ENCODE results near the gene KIAA1671. TPM values are rescaled to one million over a fixed set of nuclear protein-coding genes. Genes with fewer than 3 reads are reported as not detected.
"Not testable (repeated sequence)": the region's sequence is repeated elsewhere in the genome, so short reads cannot be mapped to it uniquely, and the experiment has no call there.

KIAA1671 gene
- total RNA-seq: 11.0 and 11.3 TPM in 2 replicates

DNA sequence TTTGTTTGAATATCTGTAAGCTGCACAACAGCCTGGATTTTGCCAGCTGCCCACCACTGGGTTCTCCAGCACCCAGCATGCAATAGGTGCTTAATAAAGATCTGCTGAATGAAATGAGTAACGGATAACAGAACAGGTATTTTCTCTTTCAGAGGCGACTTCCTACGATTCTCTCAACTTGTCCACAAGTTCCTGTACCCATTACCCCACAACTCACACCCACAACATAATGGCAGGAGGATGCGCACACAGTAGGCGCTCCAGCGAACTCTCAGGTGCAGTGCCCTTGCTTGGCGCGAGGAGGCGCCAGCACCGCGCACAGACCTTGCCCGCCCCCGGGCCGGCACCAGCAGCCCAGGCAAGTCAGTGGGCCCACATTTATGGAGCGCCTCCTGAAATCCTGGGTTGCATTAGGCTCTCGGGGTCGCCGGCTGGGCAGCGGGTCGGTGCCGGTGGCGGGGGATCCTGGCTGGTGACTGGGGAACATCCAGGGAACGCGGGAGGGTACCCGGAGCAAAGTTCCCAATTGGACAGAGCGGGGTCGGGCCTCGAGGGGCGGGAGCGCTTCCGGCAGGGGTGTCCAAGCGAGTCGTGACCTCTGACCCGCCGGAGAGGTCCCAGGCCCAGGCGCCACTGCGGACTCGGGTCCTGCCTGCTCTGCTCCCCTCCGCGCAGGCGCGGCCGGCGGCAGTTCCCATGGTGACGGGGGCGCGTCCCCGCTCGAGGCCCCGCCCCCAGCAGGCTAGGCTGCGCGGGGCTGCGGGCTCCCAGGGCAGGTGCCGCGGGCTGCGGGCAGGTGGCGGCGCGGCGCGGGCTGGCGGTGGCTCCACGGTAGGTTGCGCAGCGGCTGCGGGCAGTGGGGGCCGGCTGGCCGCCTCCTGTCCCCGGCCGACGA, at the start of gene KIAA1671:
Gene KIAA1671 (plus strand): TSS at position 775 of the 895 bp plus-strand sequence. CDS start 75,284 bp downstream, outside the sequence.
- intact Hi-C loops (cut with micrococcal nuclease): loop anchor here (1.0 to 2.0 kb wide), 2 partner anchors 43 to 96 kb away; no protein-coding TSS in a partner anchor

DNA sequence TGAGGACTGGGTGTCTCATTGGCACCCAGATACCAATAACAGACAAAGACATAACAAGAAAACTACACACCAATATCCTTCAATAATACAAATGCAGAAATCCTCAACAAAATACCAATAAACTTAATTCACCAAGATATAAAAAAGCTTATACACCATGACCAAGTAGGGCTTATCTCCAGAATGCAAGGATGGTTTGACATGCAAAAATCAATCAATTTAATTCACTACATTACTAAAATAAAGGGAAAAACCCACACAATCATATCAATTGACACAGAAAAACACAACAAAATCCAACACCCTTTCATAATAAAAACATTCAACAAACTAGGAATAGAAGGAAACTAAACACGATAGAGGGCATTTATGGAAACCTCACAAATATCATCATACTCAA, 46.6 kb upstream of the KIAA1671 start:
- intact Hi-C loops (cut with micrococcal nuclease): no loop called here

DNA sequence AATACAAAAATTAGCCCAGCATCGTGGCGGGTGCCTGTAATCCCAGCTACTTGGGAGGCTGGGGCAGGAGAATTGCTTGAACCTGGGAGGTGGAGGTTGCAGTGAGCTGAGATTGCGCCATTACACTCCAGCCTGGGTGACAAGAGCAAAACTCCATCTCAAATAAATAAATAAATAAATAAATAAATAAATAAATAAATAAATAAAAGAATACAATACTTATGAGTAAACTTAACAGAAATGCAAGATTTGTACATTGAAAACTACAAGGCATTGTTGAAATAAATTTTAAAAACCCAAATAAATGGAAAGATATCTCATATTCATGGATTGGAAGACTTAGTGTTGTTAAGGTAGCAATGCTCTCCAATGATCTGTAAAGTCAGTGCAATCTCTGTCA, 45.4 kb upstream of the KIAA1671 start:
- intact Hi-C loops (cut with micrococcal nuclease): not testable (repeated sequence)

GRCh38 chr22:24920029-24920428, 32.5 kb upstream of the KIAA1671 start:
- intact Hi-C loops (cut with micrococcal nuclease): no loop called here

GRCh38 chr22:24925586-24926427, 26.7 kb upstream of the KIAA1671 start:
- intact Hi-C loops (cut with micrococcal nuclease): no loop called here

- intact Hi-C loops (cut with micrococcal nuclease): no loop called here
Measured at GRCh38 chr22:24926428-24926725, 26.1 kb upstream of the KIAA1671 start.

DNA sequence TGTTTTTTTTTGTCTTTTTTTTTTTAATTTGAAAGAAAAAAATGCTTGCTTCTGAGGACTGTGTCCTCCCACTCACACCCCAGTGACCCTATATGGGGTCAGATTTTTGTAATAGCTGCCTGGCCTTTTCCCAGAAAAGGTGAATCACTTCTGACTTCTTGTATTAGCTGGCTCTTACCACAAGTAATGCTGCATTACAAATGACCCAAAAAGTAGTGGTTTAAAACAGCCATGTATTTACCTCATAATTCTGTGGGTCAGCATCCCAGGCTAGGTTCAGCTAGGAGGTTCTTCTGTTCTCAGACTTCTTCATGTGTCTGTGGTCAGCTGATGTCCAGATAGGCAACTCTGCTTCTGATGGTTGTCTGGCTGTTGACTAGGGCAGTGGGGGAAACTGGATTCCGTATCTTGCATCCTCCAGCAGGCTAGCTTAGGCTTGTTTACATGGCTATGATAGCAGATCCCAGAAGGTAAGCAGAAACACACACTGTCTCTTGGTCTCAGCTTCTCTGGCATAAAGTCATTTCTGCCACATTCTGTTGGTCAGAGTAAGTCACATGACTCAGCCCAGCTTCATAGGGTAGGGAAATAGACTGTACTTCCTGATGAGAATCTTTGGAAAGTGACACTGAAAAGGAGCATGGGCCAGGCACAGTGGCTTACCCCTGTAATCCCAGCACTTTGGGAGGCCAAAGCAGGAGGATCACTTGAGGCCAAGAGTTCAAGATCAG, 25.5 kb upstream of the KIAA1671 start:
- intact Hi-C loops (cut with micrococcal nuclease): no loop called here

DNA sequence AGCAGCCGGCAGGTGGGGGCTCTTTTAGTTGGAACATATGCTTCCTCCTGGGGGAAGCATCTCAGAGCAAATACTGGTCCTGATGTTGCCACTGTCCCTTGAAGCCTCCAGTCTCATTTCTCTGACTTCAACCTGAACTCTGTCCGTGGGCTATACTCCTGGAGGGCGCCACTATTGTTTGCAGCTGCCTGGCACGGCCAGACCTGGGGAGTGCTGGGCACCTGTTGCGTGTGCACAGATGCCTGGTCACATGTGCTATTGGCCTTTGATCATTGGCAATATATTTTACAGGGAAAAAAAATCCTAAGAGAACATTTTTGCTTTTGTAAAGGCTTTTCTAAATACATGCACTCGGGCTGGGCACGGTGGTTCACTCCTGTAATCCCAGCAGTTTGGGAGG, 24.2 kb upstream of the KIAA1671 start:
- intact Hi-C loops (cut with micrococcal nuclease): no loop called here

- intact Hi-C loops (cut with micrococcal nuclease): no loop called here
Measured at GRCh38 chr22:24930678-24931077, 21.8 kb upstream of the KIAA1671 start.

- intact Hi-C loops (cut with micrococcal nuclease): no loop called here
Measured at GRCh38 chr22:24935771-24936483, 16.6 kb upstream of the KIAA1671 start.

GRCh38 chr22:24937114-24937513, 15.4 kb upstream of the KIAA1671 start:
- intact Hi-C loops (cut with micrococcal nuclease): no loop called here

DNA sequence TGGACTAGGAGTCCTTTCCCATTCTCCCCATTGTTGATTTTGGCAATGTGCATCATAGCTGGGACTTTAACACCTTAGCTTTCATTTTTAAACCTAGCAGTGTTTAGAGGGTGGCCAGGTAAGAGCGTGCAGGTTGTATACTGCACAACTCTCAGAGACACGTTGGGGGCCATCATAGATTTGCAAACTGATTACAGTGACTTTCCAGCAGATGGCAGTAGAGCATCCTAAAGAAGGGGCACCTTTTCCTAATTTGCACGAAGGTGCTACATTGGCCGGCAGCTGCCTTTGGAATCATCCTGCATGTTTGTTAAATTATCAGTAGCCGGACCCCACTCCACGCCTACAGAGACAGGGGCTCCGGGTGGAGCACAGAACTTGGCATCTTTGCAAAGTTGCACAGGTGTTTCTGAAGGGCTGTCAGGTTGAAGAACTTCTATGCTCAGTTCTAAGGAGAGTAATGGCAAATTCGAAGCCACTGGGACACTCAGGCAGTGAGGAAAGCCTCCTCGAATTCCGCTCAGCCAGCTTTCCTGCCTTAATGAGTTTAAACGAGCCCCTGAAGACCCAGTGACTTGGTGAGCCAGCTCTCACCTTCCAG, 13.7 kb upstream of the KIAA1671 start:
- intact Hi-C loops (cut with micrococcal nuclease): loop anchor here (1.0 kb wide), 1 partner anchor 109 kb away; no protein-coding TSS in a partner anchor

- intact Hi-C loops (cut with micrococcal nuclease): no loop called here
Measured at GRCh38 chr22:24942301-24942700, 10.2 kb upstream of the KIAA1671 start.

- intact Hi-C loops (cut with micrococcal nuclease): no loop called here
Measured at GRCh38 chr22:24944217-24944937, 8.1 kb upstream of the KIAA1671 start.

GRCh38 chr22:24945430-24945829, 7.1 kb upstream of the KIAA1671 start:
- intact Hi-C loops (cut with micrococcal nuclease): no loop called here

GRCh38 chr22:24947383-24947782, 5.1 kb upstream of the KIAA1671 start:
- intact Hi-C loops (cut with micrococcal nuclease): no loop called here

GRCh38 chr22:24947881-24948280, 4.6 kb upstream of the KIAA1671 start:
- intact Hi-C loops (cut with micrococcal nuclease): no loop called here

- intact Hi-C loops (cut with micrococcal nuclease): no loop called here
Measured at GRCh38 chr22:24948356-24949202, 3.9 kb upstream of the KIAA1671 start.
